NCI-H1436 treated with DMSO at 0.1 percent for 48 hours (cell line): Measurements from ENCODE around the gene CASP8.
"Not testable (repeated sequence)": the region's sequence is repeated elsewhere in the genome, so short reads cannot be mapped to it uniquely, and the experiment has no call there.

Experiments
- DNase-seq: peaks from one replicate; lab custom pipeline; 2025; lab: John Stamatoyannopoulos, UW

The CASP8 gene

GRCh38 chr2:201270293-201271001 lies 10.1 kb downstream of the CASP8 start:
- DNase-seq = no peak

GRCh38 chr2:201271917-201272316 lies 11.6 kb downstream of the CASP8 start:
- no peak for DNase-seq

- no peak for DNase-seq
Measured at GRCh38 chr2:201273330-201273983, 13.1 kb downstream of the CASP8 start.

GRCh38 chr2:201275069-201275468 lies 14.7 kb downstream of the CASP8 start:
- DNase-seq = no peak

GRCh38 chr2:201275990-201276389 lies 15.7 kb downstream of the CASP8 start:
- no peak for DNase-seq

GRCh38 chr2:201276511-201276910 lies 16.2 kb downstream of the CASP8 start:
- DNase-seq = no peak

- DNase-seq = no peak
Measured at GRCh38 chr2:201279079-201279478, 18.7 kb downstream of the CASP8 start.

GRCh38 chr2:201280191-201281040 lies 20.1 kb downstream of the CASP8 start:
- DNase-seq = no peak

- no peak for DNase-seq
Measured at GRCh38 chr2:201285499-201285898, 25.2 kb downstream of the CASP8 start.

- DNase-seq = not testable (repeated sequence)
Measured at GRCh38 chr2:201290457-201291148, 30.3 kb downstream of the CASP8 start.

- no peak for DNase-seq
Measured at GRCh38 chr2:201298462-201299052, 38.2 kb downstream of the CASP8 start.

- DNase-seq = not testable (repeated sequence)
Measured at GRCh38 chr2:201299929-201300328, 39.6 kb downstream of the CASP8 start.

GRCh38 chr2:201307876-201308275 lies 47.5 kb downstream of the CASP8 start:
- DNase-seq = no peak

- DNase-seq = no peak
Measured at GRCh38 chr2:201308914-201309313, 48.6 kb downstream of the CASP8 start.

- DNase-seq = no peak
Measured at GRCh38 chr2:201313362-201313761, 53.0 kb downstream of the CASP8 start.

GRCh38 chr2:201319511-201319910 lies 59.2 kb downstream of the CASP8 start:
- DNase-seq = no peak

- DNase-seq = no peak
Measured at GRCh38 chr2:201320257-201320656, 59.9 kb downstream of the CASP8 start.

GRCh38 chr2:201320701-201321100 lies 60.4 kb downstream of the CASP8 start:
- DNase-seq = no peak

GRCh38 chr2:201322772-201323171 lies 62.4 kb downstream of the CASP8 start:
- no peak for DNase-seq

- no peak for DNase-seq
Measured at GRCh38 chr2:201327678-201328077, 67.3 kb downstream of the CASP8 start.

- DNase-seq = no peak
Measured at GRCh38 chr2:201329409-201329808, 69.1 kb downstream of the CASP8 start.
